Astrocyte (in vitro differentiated cells and primary cell): ENCODE data around the gene KIAA0232. TPM values are rescaled to one million over a fixed set of nuclear protein-coding genes. Genes with fewer than 3 reads are reported as not detected.
A peak's percentile ranks its signal among the peaks of the same experiment; 100 is the strongest.

Source experiments
- DNase-seq: peaks from one replicate; pipeline ENCODE4 v3.0.0-alpha.2; 2010; ENCODE audit warnings: low read depth
- FAIRE-seq: peaks from 2 replicates; lab custom pipeline; 2011; peaks lifted over from hg19 to GRCh38; lab: Jason Lieb, UNC
- H2AFZ ChIP-seq: 2 replicates; pipeline ENCODE4 v1.6.0; 2012; ENCODE audit warnings: low read depth, low read length, inconsistent platforms
- H3K27ac ChIP-seq: 2 replicates; pipeline ENCODE4 v1.5.1; 2011; ENCODE audit warnings: low read depth, low read length, inconsistent platforms
- H3K27me3 ChIP-seq: 2 replicates; pipeline ENCODE4 v1.6.0; 2011; ENCODE audit warnings: low read length, inconsistent platforms; ENCODE audit not compliant: insufficient read depth
- H3K36me3 ChIP-seq: 2 replicates; pipeline ENCODE4 v1.5.1; 2011; ENCODE audit warnings: low read length, inconsistent platforms; ENCODE audit not compliant: insufficient read depth
- H3K4me1 ChIP-seq: 2 replicates; pipeline ENCODE4 v1.5.1; 2011; ENCODE audit warnings: low read length, inconsistent platforms; ENCODE audit not compliant: insufficient read depth
- H3K4me2 ChIP-seq: 2 replicates; pipeline ENCODE4 v1.6.0; 2012; ENCODE audit warnings: low read length, inconsistent platforms
- H3K4me3 ChIP-seq: 2 replicates; pipeline ENCODE4 v1.5.1; 2011; ENCODE audit warnings: low read depth, mild to moderate bottlenecking, low read length, inconsistent platforms; ENCODE audit not compliant: insufficient read depth
- H3K79me2 ChIP-seq: 2 replicates; pipeline ENCODE4 v1.6.0; 2012; ENCODE audit warnings: mild to moderate bottlenecking, low read length, inconsistent platforms; ENCODE audit not compliant: insufficient read depth
- H3K9ac ChIP-seq: 2 replicates; pipeline ENCODE4 v1.6.0; 2012; ENCODE audit warnings: mild to moderate bottlenecking, low read length, inconsistent platforms
- H3K9me3 ChIP-seq: 2 replicates; pipeline ENCODE4 v1.5.1; 2012; ENCODE audit warnings: low read depth, mild to moderate bottlenecking, low read length, inconsistent platforms; ENCODE audit not compliant: insufficient read depth
- H4K20me1 ChIP-seq: 2 replicates; pipeline ENCODE4 v1.6.0; 2012; ENCODE audit warnings: low read length, inconsistent platforms; ENCODE audit not compliant: insufficient read depth
- H3K27ac Mint-ChIP-seq: one replicate; pipeline ENCODE4 v1.8.0; 2021; ENCODE audit warnings: mild to moderate bottlenecking, mixed read lengths; ENCODE audit not compliant: unreplicated experiment
- H3K27me3 Mint-ChIP-seq: one replicate; pipeline ENCODE4 v1.8.0; 2021; ENCODE audit warnings: low read depth, mixed read lengths; ENCODE audit not compliant: unreplicated experiment
- H3K36me3 Mint-ChIP-seq: one replicate; pipeline ENCODE4 v1.8.0; 2021; ENCODE audit warnings: low read depth, mixed read lengths; ENCODE audit not compliant: unreplicated experiment
- H3K4me1 Mint-ChIP-seq: one replicate; pipeline ENCODE4 v1.8.0; 2021; ENCODE audit warnings: low read depth, mixed read lengths; ENCODE audit not compliant: unreplicated experiment
- H3K4me3 Mint-ChIP-seq: one replicate; pipeline ENCODE4 v1.8.0; 2021; ENCODE audit warnings: mild to moderate bottlenecking, moderate library complexity, mixed read lengths; ENCODE audit not compliant: unreplicated experiment
- H3K9me3 Mint-ChIP-seq: one replicate; pipeline ENCODE4 v1.8.0; 2021; ENCODE audit warnings: mild to moderate bottlenecking, mixed read lengths; ENCODE audit not compliant: unreplicated experiment
- CTCF ChIP-seq: IDR thresholded peaks from 2 replicates; pipeline ENCODE4 v1.5.1; 2011; ENCODE audit warnings: low read depth, mild to moderate bottlenecking, inconsistent platforms, low read length, moderate library complexity; ENCODE audit not compliant: insufficient read depth
- EZH2 ChIP-seq: IDR thresholded peaks from 2 replicates; pipeline ENCODE4 v1.6.1; 2012; ENCODE audit warnings: mild to moderate bottlenecking, low read length, inconsistent platforms; ENCODE audit not compliant: insufficient read depth
- total RNA-seq: library from RNA; stranded (reverse); gene quantifications from 2 replicates; pipeline ENCODE4 v1.2.1, GENCODE V29; 2021

Gene KIAA0232
- total RNA-seq, 1 donor from 2014 or later, result 27.6 TPM

GRCh38 chr4:6894528-6895498, 112.3 kb downstream of the KIAA0232 start:
- Mint-ChIP-seq H3K4me1 (peaks cover 15% of the 10 kb centered on the region), H3K9me3 (no peaks in the 10 kb centered on the region), H3K27ac (no peak overlapping the region), H3K27me3 (no peaks in the 10 kb centered on the region), H3K4me3 (no peak overlapping the region), H3K36me3 (no peaks in the 10 kb centered on the region)
- DNase-seq, result no peak
- no peaks in the 10 kb centered on the region for H4K20me1 ChIP-seq
- no peaks in the 10 kb centered on the region for H3K9me3 ChIP-seq
- H2AFZ ChIP-seq, result no peak overlapping the region
- H3K79me2 ChIP-seq, result no peaks in the 10 kb centered on the region
- no peaks in the 10 kb centered on the region for H3K36me3 ChIP-seq
- no peak for FAIRE-seq
- peaks cover 13% of the 10 kb centered on the region for H3K4me1 ChIP-seq
- H3K27ac ChIP-seq, result no peak overlapping the region
- no peak overlapping the region for H3K9ac ChIP-seq
- no peak overlapping the region for H3K4me3 ChIP-seq
- H3K27me3 ChIP-seq, result no peaks in the 10 kb centered on the region
- no peak for TF ChIP-seq CTCF
- no peak for TF ChIP-seq EZH2
- no peak overlapping the region for H3K4me2 ChIP-seq

GRCh38 chr4:6896035-6896434, 113.5 kb downstream of the KIAA0232 start:
- DNase-seq (no peak), FAIRE-seq (no peak)
- Histone ChIP-seq H3K27me3 (no peaks in the 10 kb centered on the region), H3K27ac (no peak overlapping the region), H3K9ac (no peak overlapping the region), H2AFZ (no peak overlapping the region), H3K4me3 (no peak overlapping the region), H4K20me1 (no peaks in the 10 kb centered on the region), H3K9me3 (no peaks in the 10 kb centered on the region), H3K36me3 (no peaks in the 10 kb centered on the region), H3K4me1 (peaks cover 13% of the 10 kb centered on the region), H3K4me2 (no peak overlapping the region), H3K79me2 (no peaks in the 10 kb centered on the region)
- peak overlapping the region; percentile 41 for H3K27ac Mint-ChIP-seq
- H3K27me3 Mint-ChIP-seq, result peaks cover 4% of the 10 kb centered on the region
- H3K4me3 Mint-ChIP-seq, result no peak overlapping the region
- peaks cover 15% of the 10 kb centered on the region for H3K4me1 Mint-ChIP-seq
- H3K36me3 Mint-ChIP-seq, result no peaks in the 10 kb centered on the region
- TF ChIP-seq CTCF (no peak), EZH2 (no peak)
- no peaks in the 10 kb centered on the region for H3K9me3 Mint-ChIP-seq

- no peak for TF ChIP-seq EZH2
- TF ChIP-seq CTCF, result no peak
- H3K9me3 ChIP-seq, result no peaks in the 10 kb centered on the region
- no peak overlapping the region for H3K4me2 ChIP-seq
- H3K9ac ChIP-seq, result no peak overlapping the region
- no peak overlapping the region for H3K27ac ChIP-seq
- Mint-ChIP-seq H3K4me1 (peaks cover 5% of the 10 kb centered on the region), H3K36me3 (no peaks in the 10 kb centered on the region), H3K27me3 (peaks cover 4% of the 10 kb centered on the region), H3K9me3 (no peaks in the 10 kb centered on the region), H3K27ac (peak overlapping the region; percentile 66), H3K4me3 (no peak overlapping the region)
- DNase-seq (no peak), FAIRE-seq (no peak)
- no peaks in the 10 kb centered on the region for H3K79me2 ChIP-seq
- no peaks in the 10 kb centered on the region for H4K20me1 ChIP-seq
- H3K4me3 ChIP-seq, result no peak overlapping the region
- no peak overlapping the region for H2AFZ ChIP-seq
- H3K27me3 ChIP-seq, result no peaks in the 10 kb centered on the region
- no peaks in the 10 kb centered on the region for H3K4me1 ChIP-seq
- no peaks in the 10 kb centered on the region for H3K36me3 ChIP-seq
Observed at GRCh38 chr4:6898763-6899162, 116.2 kb downstream of the KIAA0232 start.
